GM18867 (cell line): ENCODE results near the gene FMN1.

Source experiments
- ATAC-seq: cut with Tn5 transposase; IDR thresholded peaks from one replicate; pipeline ENCODE4 v1.9.1; 2021; ENCODE audit warnings: mild to moderate bottlenecking, moderate library complexity; ENCODE audit not compliant: unreplicated experiment

The FMN1 gene

GRCh38 chr15:33066584-33066983, 127.9 kb downstream of the FMN1 start:
- no peak for ATAC-seq

- ATAC-seq = no peak
Observed at GRCh38 chr15:33064878-33065277, 129.6 kb downstream of the FMN1 start.

GRCh38 chr15:33059184-33059583, 135.3 kb downstream of the FMN1 start:
- no peak for ATAC-seq

GRCh38 chr15:33057845-33058244, 136.7 kb downstream of the FMN1 start:
- ATAC-seq = no peak

GRCh38 chr15:33055962-33056361, 138.6 kb downstream of the FMN1 start:
- ATAC-seq = no peak

GRCh38 chr15:33051528-33051927, 143.0 kb downstream of the FMN1 start:
- ATAC-seq = no peak

GRCh38 chr15:33048255-33048654, 146.3 kb downstream of the FMN1 start:
- ATAC-seq = no peak

- no peak for ATAC-seq
Observed at GRCh38 chr15:33047077-33047476, 147.4 kb downstream of the FMN1 start.

- ATAC-seq = no peak
Observed at GRCh38 chr15:33046329-33046728, 148.2 kb downstream of the FMN1 start.

GRCh38 chr15:33045066-33045810, 149.3 kb downstream of the FMN1 start:
- ATAC-seq = no peak

- ATAC-seq = no peak
Observed at GRCh38 chr15:33044598-33044997, 149.9 kb downstream of the FMN1 start.

- no peak for ATAC-seq
Observed at GRCh38 chr15:33043636-33044035, 150.9 kb downstream of the FMN1 start.

- ATAC-seq = no peak
Observed at GRCh38 chr15:33040496-33040895, 154.0 kb downstream of the FMN1 start.

- ATAC-seq = no peak
Observed at GRCh38 chr15:33034588-33034987, 159.9 kb downstream of the FMN1 start.

- ATAC-seq = no peak
Observed at GRCh38 chr15:33032053-33032452, 162.5 kb downstream of the FMN1 start.

GRCh38 chr15:33031324-33031821, 163.1 kb downstream of the FMN1 start:
- ATAC-seq = no peak

GRCh38 chr15:33030315-33030714, 164.2 kb downstream of the FMN1 start:
- ATAC-seq = no peak

- no peak for ATAC-seq
Observed at GRCh38 chr15:33029109-33029652, 165.3 kb downstream of the FMN1 start.

GRCh38 chr15:33028495-33028894, 166.0 kb downstream of the FMN1 start:
- no peak for ATAC-seq

- ATAC-seq = no peak
Observed at GRCh38 chr15:33027306-33028035, 167.0 kb downstream of the FMN1 start.

- ATAC-seq = no peak
Observed at GRCh38 chr15:33026614-33027013, 167.9 kb downstream of the FMN1 start.

GRCh38 chr15:33022629-33023028, 171.9 kb downstream of the FMN1 start:
- ATAC-seq = no peak
